Activated naive CD8-positive, alpha-beta T cell treated with anti-CD3 and anti-CD28 coated beads, Interleukin-2, amount 50 U/mL, for 16 hours (primary cell): Measurements from ENCODE around the gene TFB2M.
"Not testable (repeated sequence)": the region's sequence is repeated elsewhere in the genome, so short reads cannot be mapped to it uniquely, and the experiment has no call there.

ENCODE experiments used
- DNase-seq: peaks from one replicate; pipeline ENCODE4 v3.0.0-alpha.2; 2020; ENCODE audit warnings: low read depth, low spot score

TFB2M gene

GRCh38 chr1:246582301-246583055 is 16.4 kb upstream of the TFB2M start:
- DNase-seq = no peak

DNA sequence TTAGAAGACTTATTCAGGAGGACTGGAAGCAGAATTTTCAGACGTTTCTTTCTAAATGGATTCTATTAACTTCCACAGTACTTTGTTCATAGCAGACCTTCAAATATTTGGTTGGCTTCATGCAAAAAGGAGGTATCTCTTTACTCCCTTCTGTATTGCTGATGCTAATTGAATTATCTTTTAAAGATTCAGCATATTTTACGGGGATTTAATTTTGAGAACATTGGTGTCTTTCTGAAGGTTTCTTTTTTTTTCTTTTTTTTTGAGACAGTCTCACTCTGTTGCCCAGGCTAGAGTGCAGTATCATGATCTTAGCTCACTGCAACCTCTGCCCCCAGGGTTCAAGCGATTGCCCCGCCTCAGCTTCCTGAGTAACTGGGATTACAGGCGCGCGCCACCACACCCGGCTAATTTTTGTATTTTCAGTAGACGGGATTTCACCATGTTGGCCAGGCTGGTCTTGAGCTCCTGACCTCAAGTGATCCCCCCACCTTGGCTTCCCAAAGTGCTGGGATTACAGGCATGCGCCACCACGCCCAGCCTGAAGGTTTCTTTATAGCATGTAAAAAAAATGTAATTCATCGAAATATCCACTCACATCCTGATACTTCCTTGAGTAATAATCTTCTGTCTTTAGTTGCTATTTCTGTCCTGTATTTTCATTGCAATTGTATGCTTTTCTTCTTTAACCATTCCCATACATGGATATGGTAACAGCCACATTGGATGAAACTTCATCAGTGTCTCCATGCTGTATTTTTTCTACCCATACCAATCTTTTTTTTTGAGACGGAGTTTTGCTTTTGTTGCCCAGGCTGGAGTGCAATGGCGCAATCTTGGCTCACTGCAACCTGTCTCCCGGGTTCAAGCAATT is 14.7 kb upstream of the TFB2M start:
- no peak for DNase-seq

DNA sequence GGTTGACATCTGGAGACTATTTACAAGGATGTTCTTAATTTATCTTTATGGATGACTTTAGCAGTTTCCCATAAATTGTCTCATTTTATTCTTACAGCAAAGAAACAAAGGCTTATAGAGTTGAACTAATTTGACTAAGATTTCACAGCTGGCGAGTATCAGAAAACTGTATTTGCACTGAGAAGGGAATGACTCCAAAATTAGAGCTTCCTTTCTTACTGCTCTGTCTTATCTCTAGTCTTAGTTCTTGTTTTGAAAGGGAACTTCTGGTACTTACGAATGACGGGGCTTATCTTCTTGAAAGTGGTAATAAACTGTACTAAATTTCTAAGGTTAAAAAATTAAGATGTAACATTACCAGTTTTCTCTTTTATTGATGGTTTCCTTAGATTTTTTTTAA is 13.8 kb upstream of the TFB2M start:
- no peak for DNase-seq

- DNase-seq = no peak
Measured at GRCh38 chr1:246577720-246578106, 11.7 kb upstream of the TFB2M start.

- no peak for DNase-seq
Measured at GRCh38 chr1:246577082-246577719, 11.1 kb upstream of the TFB2M start.

DNA sequence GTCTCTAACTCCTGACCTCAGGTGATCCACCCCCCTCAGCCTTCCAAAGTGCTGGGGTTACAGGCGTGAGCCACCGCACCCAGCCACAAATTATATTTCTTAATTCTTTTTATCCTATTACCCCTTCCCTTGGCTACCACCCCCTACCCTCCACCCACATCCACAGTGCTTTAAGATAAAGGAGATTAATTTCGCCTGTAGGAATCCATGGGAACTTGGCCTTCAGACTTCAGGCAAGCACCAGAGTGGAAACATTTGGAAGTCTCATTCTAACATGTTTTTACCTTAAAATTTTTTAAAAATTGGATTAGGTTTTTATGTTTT is 10.6 kb upstream of the TFB2M start:
- DNase-seq = no peak

DNA sequence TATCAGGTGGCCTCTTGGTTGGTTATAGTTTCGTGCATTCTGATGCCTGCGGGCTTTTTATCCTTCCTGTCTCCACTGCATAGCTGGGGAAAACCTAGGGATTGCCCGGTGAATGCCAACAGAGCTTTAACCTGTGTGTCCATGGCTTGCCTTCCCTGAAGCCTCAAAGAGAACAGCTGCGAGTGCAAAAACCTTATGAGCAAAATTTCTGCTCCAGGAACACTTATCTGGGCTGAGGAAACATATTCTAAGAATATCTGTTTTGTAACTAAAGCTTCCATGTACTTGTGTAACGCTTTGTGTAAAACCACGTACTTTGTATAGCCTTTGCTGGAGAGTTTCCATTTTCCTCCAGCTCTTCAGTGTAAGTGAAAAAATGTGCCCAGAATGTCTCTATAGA is 7.4 kb upstream of the TFB2M start:
- DNase-seq = no peak

DNA sequence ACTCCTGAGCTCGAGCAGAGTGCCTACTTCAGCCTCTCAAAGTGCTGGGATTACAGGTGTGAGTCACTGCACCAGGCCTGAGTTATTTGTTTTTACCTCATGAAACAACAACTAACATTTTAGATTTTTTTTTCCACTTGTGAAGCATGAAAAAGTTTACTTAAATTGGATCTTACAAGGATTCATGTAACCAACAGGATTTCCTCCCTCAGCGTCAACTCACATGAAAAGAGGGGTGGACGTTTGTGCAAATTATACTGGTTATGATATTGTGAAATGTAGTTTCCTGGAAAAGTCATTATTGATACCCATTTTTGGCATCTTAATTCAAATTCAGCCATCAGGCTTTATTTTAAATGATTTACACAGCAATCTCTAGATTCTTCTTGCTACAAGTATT is 6.7 kb upstream of the TFB2M start:
- DNase-seq = no peak

DNA sequence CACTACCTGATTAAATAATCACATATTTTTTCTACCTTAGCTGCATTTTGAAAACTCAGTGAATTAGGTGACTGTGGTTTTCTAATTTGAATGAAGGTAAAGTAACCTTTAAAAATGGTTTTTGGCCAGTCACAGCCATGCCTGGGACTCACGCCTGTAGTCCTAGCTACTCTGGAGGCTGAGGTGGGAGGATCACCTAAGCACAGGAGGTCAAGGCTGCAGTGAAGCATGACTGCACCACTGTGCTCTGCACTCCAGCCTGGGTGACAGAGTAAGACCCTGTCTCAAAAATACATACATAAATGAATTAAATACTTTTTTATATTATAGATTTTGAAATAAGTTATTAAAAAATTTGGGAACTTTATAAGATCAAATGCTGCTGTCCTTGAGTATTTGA is 5.9 kb upstream of the TFB2M start:
- no peak for DNase-seq

GRCh38 chr1:246571309-246571708 is 5.2 kb upstream of the TFB2M start:
- not testable (repeated sequence) for DNase-seq

DNA sequence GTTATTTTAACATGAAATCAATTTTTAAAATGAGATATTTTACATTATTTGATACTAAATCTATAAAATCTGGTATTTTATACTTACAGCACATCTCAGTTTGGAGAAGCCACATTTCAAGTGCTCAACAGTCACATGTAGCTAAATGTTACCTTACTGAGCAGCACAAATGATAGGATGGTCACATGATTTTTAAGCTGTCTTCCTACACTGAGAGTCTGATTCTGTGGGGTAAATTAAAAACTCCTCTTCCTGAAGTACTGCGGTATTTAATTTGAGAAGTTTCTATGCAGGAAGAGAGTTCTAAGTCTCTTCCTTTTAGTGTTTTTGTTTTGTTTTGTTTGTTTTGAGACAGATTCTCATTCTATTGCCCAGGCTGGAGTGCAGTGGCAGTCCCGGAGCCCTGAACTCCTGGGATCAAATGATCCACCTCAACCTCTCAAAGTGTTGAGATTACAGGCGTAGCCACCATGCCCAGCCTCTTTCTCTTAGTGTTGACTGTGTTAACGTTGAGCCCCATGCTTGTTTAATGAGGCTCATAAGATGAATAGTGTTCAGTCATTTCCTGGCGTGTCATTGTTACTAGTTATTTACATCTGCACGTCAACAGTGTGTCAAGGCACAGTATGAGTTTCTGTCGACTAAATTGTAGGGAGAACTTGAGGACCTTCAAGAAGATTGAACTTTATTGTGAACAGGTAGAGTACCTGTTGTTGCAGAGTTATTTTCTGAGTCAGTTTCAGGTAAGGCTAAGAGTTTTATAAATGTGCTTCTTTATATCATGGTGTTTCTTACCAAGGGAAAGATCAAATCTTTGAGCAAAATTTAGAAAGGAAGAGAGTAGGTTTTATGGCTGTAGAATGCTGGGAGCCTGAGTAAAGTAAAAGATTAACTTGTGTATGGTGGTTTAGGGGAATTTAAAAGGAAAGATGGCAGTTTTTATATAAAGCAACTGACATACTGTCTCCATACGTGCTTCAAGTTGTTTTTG is 3.5 kb upstream of the TFB2M start:
- DNase-seq = no peak

DNA sequence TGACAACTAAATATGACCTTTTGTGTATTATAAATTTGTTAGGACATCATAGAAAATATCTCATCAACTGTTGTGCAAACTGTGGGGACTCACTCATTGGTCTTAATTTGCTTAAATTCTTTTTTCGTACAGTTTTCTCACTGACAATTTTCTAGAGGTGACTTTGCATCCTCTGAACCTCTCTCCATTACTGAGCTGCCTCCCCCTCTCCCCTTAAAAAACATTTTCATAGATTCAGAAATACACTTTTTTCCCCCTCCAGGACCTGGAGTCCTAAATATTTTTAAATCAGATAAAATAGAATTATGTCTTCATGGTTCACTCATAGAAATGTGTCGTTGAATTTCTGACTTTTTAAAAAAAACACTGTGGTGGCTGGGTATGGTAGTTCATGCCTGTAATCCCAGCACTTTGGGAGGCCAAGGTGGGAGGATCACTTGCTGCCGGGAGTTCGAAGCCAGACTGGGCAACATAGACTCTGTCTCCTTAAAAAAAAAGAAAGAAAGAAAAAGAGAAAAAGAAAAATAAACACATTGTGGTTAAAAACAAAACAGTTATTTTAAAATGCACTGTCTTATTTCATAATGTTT is 1.7 kb upstream of the TFB2M start:
- no peak for DNase-seq

- peak; percentile 14 for DNase-seq
Measured at GRCh38 chr1:246566813-246567645, 968 bp upstream of the TFB2M start.

DNA sequence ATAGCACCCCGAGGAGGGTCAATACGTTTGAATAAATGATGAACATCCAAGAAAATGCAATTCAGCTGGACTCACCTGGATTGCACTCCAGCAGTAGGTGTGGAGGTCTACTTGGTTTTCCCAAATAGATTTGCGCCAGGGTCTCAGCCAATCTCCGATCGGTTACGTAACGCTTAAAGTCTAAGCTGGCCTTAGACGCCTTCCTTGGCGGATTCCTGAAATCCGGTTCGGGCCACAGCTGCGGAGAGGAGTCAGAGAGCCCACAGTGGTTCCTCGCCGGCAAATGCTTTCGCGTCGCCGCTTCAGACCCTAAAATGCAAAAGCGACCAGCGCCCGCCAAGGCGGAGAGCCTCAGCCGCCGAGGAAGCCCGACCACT is 322 bp downstream of the TFB2M start:
- no peak for DNase-seq

DNA sequence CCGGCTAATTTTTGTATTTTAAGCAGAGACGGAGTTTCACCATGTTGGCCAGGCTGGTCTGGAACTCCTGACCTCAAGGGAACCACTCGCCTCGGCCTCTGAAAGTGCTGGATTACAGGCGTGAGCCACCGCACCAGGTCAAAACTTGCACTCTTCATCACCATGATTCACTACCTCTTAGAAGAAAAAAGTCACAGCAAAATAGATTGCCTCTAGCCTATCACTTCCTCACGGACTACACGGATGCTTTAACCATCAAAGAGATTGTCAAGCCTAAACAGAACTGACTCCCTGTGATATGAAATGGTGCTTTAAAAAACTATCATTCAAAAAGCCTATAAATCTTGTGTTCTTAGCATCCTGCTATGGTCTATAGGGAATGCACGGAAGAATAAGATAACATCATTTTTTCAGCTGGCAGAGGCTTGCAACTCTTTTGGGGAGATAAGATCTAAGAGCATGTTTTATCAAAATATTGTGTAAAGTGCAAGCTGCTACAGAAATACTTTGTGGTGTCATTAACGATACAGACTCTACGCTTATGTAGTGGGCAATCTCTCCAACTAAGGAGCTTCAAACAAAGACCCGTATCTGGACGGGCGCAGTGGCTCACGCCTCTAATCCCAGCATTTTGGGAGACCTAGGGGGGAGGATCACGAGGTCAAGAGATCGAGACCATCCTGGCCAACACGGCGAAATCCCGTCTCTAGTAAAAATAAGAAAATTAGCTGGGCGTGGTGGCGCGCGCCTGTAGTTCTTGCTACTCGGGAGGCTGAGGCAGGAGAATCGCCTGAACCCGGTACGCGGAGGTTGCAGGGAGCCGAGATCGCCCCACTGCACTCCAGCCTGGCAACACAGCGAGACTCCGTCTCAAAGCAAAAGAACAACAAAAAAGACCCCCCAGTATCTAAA is 966 bp downstream of the TFB2M start:
- no peak for DNase-seq

DNA sequence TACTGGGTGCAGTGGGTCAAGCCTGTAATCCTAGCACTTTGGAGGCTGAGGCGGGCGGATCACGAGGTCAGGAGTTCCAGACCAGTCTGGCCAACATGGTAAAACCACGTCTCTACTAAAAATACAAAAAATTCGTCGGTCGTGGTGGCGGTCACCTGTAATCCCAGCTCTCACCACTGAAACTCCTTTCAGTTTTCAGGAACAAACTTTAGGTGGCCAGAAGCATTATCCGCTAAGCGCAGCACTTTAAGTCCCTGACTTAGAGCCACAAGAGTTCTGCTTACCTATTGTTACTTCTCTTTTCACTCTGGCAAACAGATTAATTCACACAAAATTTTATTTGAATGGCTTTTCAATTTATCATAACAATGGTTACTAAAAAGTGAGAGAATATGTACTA is 5.2 kb downstream of the TFB2M start:
- not testable (repeated sequence) for DNase-seq

DNA sequence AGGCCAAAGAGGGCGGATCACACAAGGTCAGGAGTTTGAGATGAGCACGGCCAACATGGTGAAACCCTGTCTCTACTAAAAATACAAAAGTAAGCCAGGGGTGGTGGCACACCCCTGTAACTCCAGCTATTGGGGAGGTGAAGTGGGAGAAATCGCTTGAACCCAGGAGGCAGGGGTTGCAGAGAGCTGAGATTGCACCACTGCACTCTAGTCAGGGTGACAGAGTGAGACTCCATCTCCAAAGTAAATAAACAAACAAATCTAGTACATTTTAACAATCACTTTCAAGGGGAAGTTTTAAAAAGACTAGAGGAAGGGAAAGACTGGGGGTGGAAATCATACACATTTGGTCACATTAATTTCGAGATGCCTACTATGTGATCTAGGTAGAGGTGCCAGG is 6.8 kb downstream of the TFB2M start:
- no peak for DNase-seq

GRCh38 chr1:246558041-246558440 is 8.0 kb downstream of the TFB2M start:
- DNase-seq = no peak

DNA sequence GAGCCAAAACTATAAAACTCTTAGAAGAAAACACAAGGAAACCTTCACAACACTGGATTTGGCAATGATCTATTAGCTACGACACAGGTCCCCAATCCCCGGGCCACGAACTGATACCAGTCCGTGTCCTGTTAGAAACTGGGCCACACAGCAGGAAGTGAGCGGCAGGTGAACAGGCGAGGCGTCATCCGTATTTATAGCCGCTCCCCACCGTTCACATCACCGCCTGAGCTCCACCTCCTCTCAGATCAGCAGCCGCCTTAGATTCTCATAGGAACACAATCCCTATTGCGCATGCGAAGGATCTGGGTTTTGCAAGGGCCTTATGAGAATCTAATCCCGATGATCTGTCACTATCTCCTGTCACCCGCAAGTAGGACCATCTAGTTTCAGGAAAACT is 11.9 kb downstream of the TFB2M start:
- no peak for DNase-seq
